ENCODE data around the gene THTPA. TPM values are rescaled to one million over a fixed set of nuclear protein-coding genes. Genes with fewer than 3 reads are reported as not detected.

Gene THTPA
- total RNA-seq, 1 experiment from 2014 or later: 20.0 TPM

- no peak for TF ChIP-seq ZNF396 (CRISPR knock-in tag; IDR thresholded peaks at IDR 0.05; ENCODE audit: borderline replicate concordance)
- TF ChIP-seq EMX1 (CRISPR knock-in tag; IDR thresholded peaks at IDR 0.05): peak; percentile 87
- TF ChIP-seq GABPB1 (CRISPR knock-in tag; IDR thresholded peaks at IDR 0.05): peak; percentile 82
- 0 out of 2 replicates have a peak, but pooled peaks have one; percentile 13 for TF ChIP-seq NFYB (CRISPR knock-in tag; conservative IDR thresholded peaks at IDR 0.05; ENCODE audit: low read depth)
- TF ChIP-seq ZNF317 (CRISPR knock-in tag; IDR thresholded peaks at IDR 0.05; ENCODE audit: borderline replicate concordance, low read depth): no peak; the same call in 1 of the 2 replicates
- no peak for TF ChIP-seq GRHL2 (CRISPR knock-in tag; IDR thresholded peaks at IDR 0.05; ENCODE audit: insufficient replicate concordance, severe bottlenecking)
- no peak for TF ChIP-seq ZNF219 (CRISPR knock-in tag; IDR thresholded peaks at IDR 0.05; ENCODE audit: borderline replicate concordance)
- no peak for TF ChIP-seq ZNF138 (CRISPR knock-in tag; conservative IDR thresholded peaks at IDR 0.05)
- TF ChIP-seq ATF3 (CRISPR knock-in tag; conservative IDR thresholded peaks at IDR 0.05): no peak
- peak; percentile 62; the same call in 1 of the 2 replicates for TF ChIP-seq MAX (CRISPR knock-in tag; IDR thresholded peaks at IDR 0.05)
- no peak for TF ChIP-seq KAT7 (CRISPR knock-in tag; IDR thresholded peaks at IDR 0.05; ENCODE audit: borderline replicate concordance)
- TF ChIP-seq USF2 (CRISPR knock-in tag; IDR thresholded peaks at IDR 0.05): peak; percentile 52
- no peak for TF ChIP-seq ATF1 (CRISPR knock-in tag; IDR thresholded peaks at IDR 0.05)
- TF ChIP-seq E2F5 (CRISPR knock-in tag; IDR thresholded peaks at IDR 0.05): no peak
- no peak for TF ChIP-seq NR2C2 (CRISPR knock-in tag; IDR thresholded peaks at IDR 0.05)
- no peak for TF ChIP-seq JUN (CRISPR knock-in tag; IDR thresholded peaks at IDR 0.05)
- 0 out of 2 replicates have a peak, but pooled peaks have one; percentile 73 for TF ChIP-seq FOXP1 (CRISPR knock-in tag; IDR thresholded peaks at IDR 0.05; ENCODE audit: borderline replicate concordance)
- TF ChIP-seq IRF2 (CRISPR knock-in tag; IDR thresholded peaks at IDR 0.05; ENCODE audit: borderline replicate concordance, low read depth): no peak
- TF ChIP-seq ZNF281 (CRISPR knock-in tag; IDR thresholded peaks at IDR 0.05): peak; percentile 83
- TF ChIP-seq AR (CRISPR knock-in tag; IDR thresholded peaks at IDR 0.05): no peak
- no peak for TF ChIP-seq NFE2L1 (CRISPR knock-in tag; IDR thresholded peaks at IDR 0.05)
- TF ChIP-seq FOXK1 (CRISPR knock-in tag; IDR thresholded peaks at IDR 0.05): peak; percentile 45; the same call in 1 of the 2 replicates
- TF ChIP-seq PREB (CRISPR knock-in tag; IDR thresholded peaks at IDR 0.05; ENCODE audit: borderline replicate concordance): peak; percentile 64; the same call in 1 of the 2 replicates
- TF ChIP-seq ZNF232 (CRISPR knock-in tag; IDR thresholded peaks at IDR 0.05): peak; percentile 77; the same call in 1 of the 2 replicates
- TF ChIP-seq ZNF121 (CRISPR knock-in tag; IDR thresholded peaks at IDR 0.05): no peak
- no peak; the same call in 1 of the 2 replicates for TF ChIP-seq ZNF263 (CRISPR knock-in tag; IDR thresholded peaks at IDR 0.05; ENCODE audit: low read depth)
- no peak for TF ChIP-seq E2F4 (CRISPR knock-in tag; IDR thresholded peaks at IDR 0.05; ENCODE audit: borderline replicate concordance, low read depth)
- no peak for TF ChIP-seq FOXJ3 (CRISPR knock-in tag; IDR thresholded peaks at IDR 0.05; ENCODE audit: borderline replicate concordance)
- TF ChIP-seq JAZF1 (CRISPR knock-in tag; IDR thresholded peaks at IDR 0.05): no peak
Measured at GRCh38 chr14:23567186-23568020, 11.3 kb downstream of the THTPA start, which contains the start of gene AP1G2 (continued).
